ENCODE results near the gene RUNX1.
A peak's percentile ranks its signal among the peaks of the same experiment; 100 is the strongest.

RUNX1 gene

GRCh38 chr21:34946916-34947534 lies 102.1 kb downstream of the RUNX1 start:
- Histone ChIP-seq H3K4me2 (ENCODE audit: low read length) (no peak overlapping the region), H3K4me3 (ENCODE audit: low read length) (no peak overlapping the region), H3K9me3 (replicated peaks; ENCODE audit: low read length) (no peaks in the 10 kb centered on the region), H3K9ac (ENCODE audit: low read depth, low read length) (no peak overlapping the region), H3K36me3 (ENCODE audit: insufficient read depth, low read length) (no peaks in the 10 kb centered on the region), H3K27me3 (ENCODE audit: control insufficient read depth, insufficient read depth, low read length) (no peaks in the 10 kb centered on the region), H3K4me1 (ENCODE audit: control insufficient read depth, insufficient read depth, low read length) (peaks cover 17% of the 10 kb centered on the region)

DNA sequence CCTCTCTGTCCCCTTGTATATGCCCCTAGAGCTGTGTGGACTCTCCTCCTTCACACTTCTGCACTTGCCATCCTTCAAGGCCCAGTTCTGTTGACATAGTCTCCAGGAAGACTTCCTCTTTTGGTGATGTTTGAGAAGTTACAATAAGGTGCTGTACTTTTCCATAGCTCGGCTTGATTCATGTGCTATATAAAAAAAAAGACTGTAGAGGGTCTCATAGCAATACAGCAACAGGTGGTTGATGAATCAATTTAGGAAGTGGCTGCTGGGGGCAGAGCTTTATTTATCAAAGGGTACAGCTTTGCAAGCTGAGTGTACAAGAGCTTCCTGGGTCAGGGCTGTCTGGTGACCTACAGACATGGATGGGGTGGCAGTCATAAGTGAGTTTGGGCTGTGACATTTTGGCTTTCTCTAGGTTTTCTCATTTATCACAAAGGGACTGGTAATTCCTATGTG lies 102.7 kb downstream of the RUNX1 start:
- Histone ChIP-seq H3K9me3 (replicated peaks; ENCODE audit: low read length) (no peaks in the 10 kb centered on the region), H3K4me1 (ENCODE audit: control insufficient read depth, insufficient read depth, low read length) (peaks cover 17% of the 10 kb centered on the region), H3K36me3 (ENCODE audit: insufficient read depth, low read length) (no peaks in the 10 kb centered on the region), H3K9ac (ENCODE audit: low read depth, low read length) (no peak overlapping the region), H3K27me3 (ENCODE audit: control insufficient read depth, insufficient read depth, low read length) (no peaks in the 10 kb centered on the region), H3K4me2 (ENCODE audit: low read length) (no peak overlapping the region), H3K4me3 (ENCODE audit: low read length) (no peak overlapping the region)

- Histone ChIP-seq H3K4me2 (ENCODE audit: low read length) (no peak overlapping the region), H3K4me3 (ENCODE audit: low read length) (no peak overlapping the region), H3K9ac (ENCODE audit: low read depth, low read length) (no peak overlapping the region), H3K9me3 (replicated peaks; ENCODE audit: low read length) (no peaks in the 10 kb centered on the region), H3K4me1 (ENCODE audit: control insufficient read depth, insufficient read depth, low read length) (peaks cover 17% of the 10 kb centered on the region), H3K36me3 (ENCODE audit: insufficient read depth, low read length) (no peaks in the 10 kb centered on the region), H3K27me3 (ENCODE audit: control insufficient read depth, insufficient read depth, low read length) (no peaks in the 10 kb centered on the region)
These were observed 103.8 kb downstream of the RUNX1 start for GRCh38 chr21:34945288-34945687.

GRCh38 chr21:34944015-34944755 lies 104.9 kb downstream of the RUNX1 start:
- no peaks in the 10 kb centered on the region for H3K9me3 ChIP-seq (replicated peaks; ENCODE audit: low read length)
- H3K36me3 ChIP-seq (ENCODE audit: insufficient read depth, low read length) = no peaks in the 10 kb centered on the region
- H3K4me1 ChIP-seq (ENCODE audit: control insufficient read depth, insufficient read depth, low read length) = peaks cover 28% of the 10 kb centered on the region
- H3K4me3 ChIP-seq (ENCODE audit: low read length) = no peak overlapping the region
- no peak overlapping the region for H3K4me2 ChIP-seq (ENCODE audit: low read length)
- no peaks in the 10 kb centered on the region for H3K27me3 ChIP-seq (ENCODE audit: control insufficient read depth, insufficient read depth, low read length)
- H3K9ac ChIP-seq (ENCODE audit: low read depth, low read length) = no peak overlapping the region

DNA sequence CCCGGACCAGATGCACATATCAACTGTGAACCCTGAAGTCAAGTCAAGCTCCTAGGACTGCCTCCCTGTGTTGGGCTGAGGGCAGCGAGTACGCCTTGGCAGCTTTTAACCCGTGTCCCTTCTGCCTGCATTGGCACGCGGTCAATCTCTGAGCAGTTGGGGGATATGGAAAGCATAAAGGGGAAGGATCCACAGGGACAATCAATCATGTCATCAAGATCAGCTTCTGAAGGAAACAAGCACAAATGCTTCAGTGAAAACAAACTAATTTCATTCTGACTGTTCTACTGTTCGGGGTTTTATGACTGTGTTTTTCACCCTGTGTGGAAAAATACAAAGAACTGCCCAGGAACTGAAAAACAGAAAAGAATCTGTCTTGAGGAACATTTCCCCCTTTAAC lies 106.2 kb downstream of the RUNX1 start:
- Histone ChIP-seq H3K4me1 (ENCODE audit: control insufficient read depth, insufficient read depth, low read length) (peaks cover 41% of the 10 kb centered on the region), H3K36me3 (ENCODE audit: insufficient read depth, low read length) (no peaks in the 10 kb centered on the region), H3K27me3 (ENCODE audit: control insufficient read depth, insufficient read depth, low read length) (no peaks in the 10 kb centered on the region), H3K9me3 (replicated peaks; ENCODE audit: low read length) (no peaks in the 10 kb centered on the region), H3K9ac (ENCODE audit: low read depth, low read length) (no peak overlapping the region), H3K4me2 (ENCODE audit: low read length) (no peak overlapping the region), H3K4me3 (ENCODE audit: low read length) (no peak overlapping the region)

- H3K36me3 ChIP-seq (ENCODE audit: insufficient read depth, low read length) = no peaks in the 10 kb centered on the region
- peaks cover 35% of the 10 kb centered on the region for H3K4me1 ChIP-seq (ENCODE audit: control insufficient read depth, insufficient read depth, low read length)
- H3K9ac ChIP-seq (ENCODE audit: low read depth, low read length) = no peak overlapping the region
- no peaks in the 10 kb centered on the region for H3K9me3 ChIP-seq (replicated peaks; ENCODE audit: low read length)
- H3K4me3 ChIP-seq (ENCODE audit: low read length) = no peak overlapping the region
- H3K4me2 ChIP-seq (ENCODE audit: low read length) = no peak overlapping the region
- H3K27me3 ChIP-seq (ENCODE audit: control insufficient read depth, insufficient read depth, low read length) = no peaks in the 10 kb centered on the region
These were observed 107.9 kb downstream of the RUNX1 start for GRCh38 chr21:34941162-34941561.

DNA sequence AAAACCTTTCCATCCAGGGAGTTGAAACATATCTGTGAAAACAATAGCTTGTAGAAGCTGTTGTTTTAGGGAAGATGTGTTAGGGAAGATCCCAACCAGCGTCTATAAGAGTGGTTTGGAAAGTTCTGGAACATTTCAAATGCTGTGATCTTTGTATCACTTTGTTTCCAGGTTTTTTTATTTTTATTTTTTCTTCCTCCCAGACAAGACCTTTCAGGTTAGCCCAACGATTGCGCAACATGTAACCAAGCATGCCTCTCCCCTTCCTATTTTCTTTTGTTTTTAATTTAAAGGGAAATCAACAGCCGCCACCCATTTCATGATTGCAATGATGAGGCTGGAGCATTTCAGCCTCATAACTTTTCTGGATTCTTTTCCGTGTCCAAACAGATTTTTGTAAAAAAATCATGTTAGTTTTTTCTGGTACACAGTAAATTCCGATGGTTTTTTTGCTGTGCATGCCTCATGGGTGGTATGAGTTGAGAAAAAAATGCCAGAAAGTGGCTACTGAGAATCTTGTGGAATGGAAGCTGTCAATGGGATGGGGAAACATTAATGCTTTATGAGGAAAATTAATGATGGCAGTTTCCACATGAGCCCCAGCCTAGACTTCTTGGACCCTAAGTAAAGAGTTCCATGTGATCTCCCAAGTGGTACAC lies 109.3 kb downstream of the RUNX1 start:
- peak overlapping the region; percentile 18 for H3K4me3 ChIP-seq (ENCODE audit: low read length)
- no peaks in the 10 kb centered on the region for H3K27me3 ChIP-seq (ENCODE audit: control insufficient read depth, insufficient read depth, low read length)
- H3K9me3 ChIP-seq (replicated peaks; ENCODE audit: low read length) = no peaks in the 10 kb centered on the region
- H3K4me2 ChIP-seq (ENCODE audit: low read length) = peak overlapping the region; percentile 63
- H3K36me3 ChIP-seq (ENCODE audit: insufficient read depth, low read length) = no peaks in the 10 kb centered on the region
- H3K4me1 ChIP-seq (ENCODE audit: control insufficient read depth, insufficient read depth, low read length) = peaks cover 43% of the 10 kb centered on the region
- no peak overlapping the region for H3K9ac ChIP-seq (ENCODE audit: low read depth, low read length)

DNA sequence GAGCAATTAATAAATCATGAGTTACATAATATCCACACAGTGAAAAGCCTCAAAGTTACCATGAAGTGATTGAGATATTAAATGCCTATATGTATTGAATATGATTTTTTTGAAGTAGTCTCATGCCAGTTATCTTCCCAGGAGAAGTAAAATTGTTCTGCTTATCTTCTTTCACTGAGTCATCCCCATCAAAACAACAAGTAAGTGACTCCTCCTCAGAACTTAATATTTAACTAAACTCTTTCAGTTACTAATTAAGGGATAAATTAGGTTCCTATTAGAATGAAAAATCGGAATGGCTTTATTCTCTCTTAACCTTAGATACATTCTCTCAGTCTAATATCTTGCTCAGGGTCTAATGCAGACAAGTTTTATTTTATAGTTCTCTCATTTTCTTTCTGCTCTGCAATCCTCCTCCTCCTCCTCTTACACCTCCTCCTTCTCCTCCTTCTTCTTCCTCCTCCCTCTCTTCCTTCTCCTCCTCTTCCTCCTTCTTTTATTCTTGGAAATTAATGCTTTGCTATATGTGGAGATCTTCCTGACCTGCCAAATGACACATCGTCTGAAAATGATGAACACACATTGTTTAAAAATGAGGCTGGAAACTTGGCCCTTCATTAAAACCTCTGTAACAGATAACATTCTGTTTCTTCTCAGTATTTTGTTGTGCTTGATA lies 110.9 kb downstream of the RUNX1 start:
- peak overlapping the region; percentile 45 for H3K9ac ChIP-seq (ENCODE audit: low read depth, low read length)
- peaks cover 43% of the 10 kb centered on the region for H3K4me1 ChIP-seq (ENCODE audit: control insufficient read depth, insufficient read depth, low read length)
- no peaks in the 10 kb centered on the region for H3K36me3 ChIP-seq (ENCODE audit: insufficient read depth, low read length)

DNA sequence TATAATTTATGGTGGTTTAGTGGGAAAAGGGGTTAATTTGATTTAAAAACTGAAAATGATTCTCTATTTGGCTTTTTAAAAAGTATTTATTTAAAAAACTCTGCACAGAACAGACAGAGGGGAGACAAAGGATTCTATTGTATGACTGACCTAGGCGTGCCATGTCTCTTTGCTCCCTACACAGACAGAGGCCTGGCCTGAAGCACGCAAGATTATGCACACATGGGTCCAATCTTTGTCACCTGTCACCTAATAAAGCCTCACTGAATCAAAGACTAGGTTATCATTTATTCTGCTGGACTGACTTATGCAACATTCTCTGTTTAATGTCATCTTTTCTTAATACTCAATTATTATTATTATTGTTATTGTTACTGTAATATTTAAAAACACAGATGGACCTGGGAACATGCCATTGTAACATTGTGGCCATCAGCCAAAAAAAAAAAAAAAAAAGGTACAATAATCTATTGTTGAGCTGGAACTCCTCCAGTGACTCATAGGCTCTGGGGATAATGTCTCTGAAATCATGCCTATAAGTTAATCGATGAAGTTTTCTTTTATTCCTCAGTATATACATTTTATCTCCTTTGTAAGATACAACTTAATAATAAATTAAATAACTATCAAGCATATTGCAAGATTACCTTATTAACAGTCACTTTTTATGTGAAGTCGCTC lies 112.1 kb downstream of the RUNX1 start:
- H3K4me3 ChIP-seq (ENCODE audit: low read length) = no peak overlapping the region
- no peak overlapping the region for H3K4me2 ChIP-seq (ENCODE audit: low read length)
- H3K27me3 ChIP-seq (ENCODE audit: control insufficient read depth, insufficient read depth, low read length) = no peaks in the 10 kb centered on the region
- H3K4me1 ChIP-seq (ENCODE audit: control insufficient read depth, insufficient read depth, low read length) = peaks cover 43% of the 10 kb centered on the region
- H3K36me3 ChIP-seq (ENCODE audit: insufficient read depth, low read length) = no peaks in the 10 kb centered on the region
- no peak overlapping the region for H3K9ac ChIP-seq (ENCODE audit: low read depth, low read length)
- H3K9me3 ChIP-seq (replicated peaks; ENCODE audit: low read length) = no peaks in the 10 kb centered on the region

More for the DNA sequence above, 110.9 kb downstream of the RUNX1 start:
- H3K4me2 ChIP-seq (ENCODE audit: low read length) = peak overlapping the region; percentile 63
- peak overlapping the region; percentile 16 for H3K4me3 ChIP-seq (ENCODE audit: low read length)
- H3K27me3 ChIP-seq (ENCODE audit: control insufficient read depth, insufficient read depth, low read length) = no peaks in the 10 kb centered on the region
- no peaks in the 10 kb centered on the region for H3K9me3 ChIP-seq (replicated peaks; ENCODE audit: low read length)

- no peaks in the 10 kb centered on the region for H3K9me3 ChIP-seq (replicated peaks; ENCODE audit: low read length)
- peaks cover 43% of the 10 kb centered on the region for H3K4me1 ChIP-seq (ENCODE audit: control insufficient read depth, insufficient read depth, low read length)
- H3K4me3 ChIP-seq (ENCODE audit: low read length) = no peak overlapping the region
- H3K36me3 ChIP-seq (ENCODE audit: insufficient read depth, low read length) = no peaks in the 10 kb centered on the region
- H3K9ac ChIP-seq (ENCODE audit: low read depth, low read length) = no peak overlapping the region
- H3K4me2 ChIP-seq (ENCODE audit: low read length) = no peak overlapping the region
- no peaks in the 10 kb centered on the region for H3K27me3 ChIP-seq (ENCODE audit: control insufficient read depth, insufficient read depth, low read length)
These were observed 112.7 kb downstream of the RUNX1 start for GRCh38 chr21:34936371-34936789.

DNA sequence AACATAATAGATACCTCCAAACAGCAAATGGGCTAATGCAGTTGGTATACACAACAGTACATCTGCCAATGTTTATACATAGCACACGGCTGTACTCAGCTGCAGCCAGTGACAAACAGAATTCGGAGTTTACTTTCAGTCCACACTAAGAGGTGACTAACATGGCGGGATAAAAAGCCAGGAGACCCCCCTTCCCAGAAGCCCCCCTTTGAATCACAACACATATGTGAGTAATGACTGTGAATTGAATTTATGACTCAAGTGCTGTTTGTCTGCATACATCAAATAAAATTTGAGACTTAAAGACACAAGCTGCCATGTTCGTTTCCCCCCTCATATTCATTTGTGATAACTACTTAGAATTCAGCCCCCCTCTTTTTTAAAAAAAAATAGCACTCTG lies 113.2 kb downstream of the RUNX1 start:
- H3K9me3 ChIP-seq (replicated peaks; ENCODE audit: low read length) = no peaks in the 10 kb centered on the region
- H3K4me2 ChIP-seq (ENCODE audit: low read length) = no peak overlapping the region
- H3K4me3 ChIP-seq (ENCODE audit: low read length) = no peak overlapping the region
- H3K9ac ChIP-seq (ENCODE audit: low read depth, low read length) = no peak overlapping the region
- H3K36me3 ChIP-seq (ENCODE audit: insufficient read depth, low read length) = no peaks in the 10 kb centered on the region
- no peaks in the 10 kb centered on the region for H3K27me3 ChIP-seq (ENCODE audit: control insufficient read depth, insufficient read depth, low read length)
- H3K4me1 ChIP-seq (ENCODE audit: control insufficient read depth, insufficient read depth, low read length) = peaks cover 45% of the 10 kb centered on the region

All from skeletal muscle satellite cell (primary cell).